Fibroblast of skin of back (primary cell): ENCODE measurements around the gene C13orf46.
"Not testable (repeated sequence)": the region's sequence is repeated elsewhere in the genome, so short reads cannot be mapped to it uniquely, and the experiment has no call there.

Source experiments
- DNase-seq: peaks from one replicate; pipeline ENCODE4 v3.0.0-alpha.2; 2013

C13orf46 gene

DNA sequence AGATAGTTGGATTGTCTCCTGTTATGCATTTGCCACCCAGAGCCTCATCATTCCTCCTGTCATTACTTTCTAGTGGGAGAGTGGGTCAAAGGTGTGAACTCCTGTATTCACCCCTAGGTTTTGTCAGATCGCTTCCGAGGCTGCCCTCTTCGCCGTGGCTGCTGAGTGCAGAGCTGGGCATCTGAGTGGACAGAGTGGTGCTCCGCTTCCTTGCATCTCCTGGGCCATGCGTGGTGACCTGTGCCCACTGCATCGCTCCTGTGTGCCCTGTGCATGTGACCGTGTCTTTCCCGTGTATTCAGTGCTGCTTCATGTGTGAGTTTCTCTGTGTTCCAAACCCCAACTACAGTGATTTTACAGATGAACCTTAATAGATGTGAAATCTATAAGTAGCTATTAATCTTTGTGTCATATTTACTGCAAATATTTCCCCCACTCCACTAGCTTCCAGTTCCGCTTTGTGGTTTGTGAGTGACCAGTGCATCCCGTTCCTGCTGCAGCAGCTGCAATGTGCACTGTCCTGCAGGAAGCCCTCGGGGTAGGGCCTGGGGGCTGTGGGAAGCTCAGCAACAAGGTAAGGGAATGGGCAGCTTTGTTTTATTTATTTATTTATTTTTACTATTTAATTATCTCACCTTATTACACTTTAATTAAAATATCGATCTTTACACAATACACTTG, 53.1 kb downstream of the C13orf46 start:
- no peak for DNase-seq

- DNase-seq: no peak
Observed at GRCh38 chr13:113919761-113920559, 53.9 kb downstream of the C13orf46 start.

DNA sequence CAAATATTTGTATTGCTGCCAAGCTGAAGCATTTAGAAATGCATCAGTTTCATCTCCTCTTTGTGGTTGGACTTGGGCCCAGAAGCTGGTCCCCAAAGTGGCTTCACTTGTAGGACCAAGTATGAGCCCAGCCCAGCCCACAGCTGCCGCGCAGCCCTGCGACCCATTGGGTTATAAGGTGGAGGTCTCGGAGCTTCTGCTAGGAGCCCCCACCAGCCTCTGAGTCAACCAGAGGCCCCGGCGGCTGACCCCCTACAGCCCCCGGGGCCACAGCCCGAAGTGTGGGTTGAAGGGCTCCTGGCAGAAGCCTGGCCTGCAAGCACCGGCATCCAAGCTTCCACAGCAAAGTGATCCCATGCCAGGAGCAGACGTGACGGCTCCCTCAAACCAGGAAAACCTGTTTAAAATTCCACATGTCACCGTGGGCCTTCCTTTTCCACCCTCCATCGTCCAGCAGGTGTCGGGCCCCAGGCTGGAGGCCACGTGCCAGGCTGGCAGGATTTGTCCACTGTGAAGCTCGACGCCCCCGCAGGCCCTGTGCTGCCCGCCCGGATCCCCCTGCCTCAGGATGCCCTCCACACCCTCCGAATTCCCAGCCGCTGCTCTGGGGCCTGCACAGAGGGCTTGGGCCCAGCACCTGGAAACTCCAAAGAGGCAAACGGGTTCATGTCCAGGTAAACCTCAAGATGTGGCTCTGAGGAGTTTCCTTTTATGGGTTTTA, 54.7 kb downstream of the C13orf46 start:
- DNase-seq: no peak

DNA sequence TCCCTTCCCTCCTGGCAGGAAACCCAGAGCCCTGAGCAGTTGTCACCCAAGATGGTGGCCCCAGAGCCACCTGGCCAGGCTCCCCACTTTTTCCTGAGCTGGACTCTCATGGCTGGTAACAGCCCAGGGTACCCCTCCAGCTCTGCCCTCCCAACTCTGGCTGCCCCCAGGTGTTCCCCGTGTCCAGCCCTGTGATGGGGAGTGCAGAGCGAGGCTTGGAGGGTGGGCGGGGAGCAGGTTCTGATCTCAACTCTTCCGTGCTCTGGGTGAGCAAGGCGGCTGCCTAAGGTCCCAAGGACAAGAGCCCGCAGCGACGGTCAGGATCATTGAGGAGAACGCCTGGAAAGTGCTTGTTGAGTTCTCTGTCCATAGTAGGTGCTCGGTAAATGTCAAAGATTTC, 55.3 kb downstream of the C13orf46 start:
- DNase-seq: no peak

- no peak for DNase-seq
Observed at GRCh38 chr13:113917594-113918371, 56.1 kb downstream of the C13orf46 start.

- no peak for DNase-seq
Observed at GRCh38 chr13:113917096-113917495, 56.8 kb downstream of the C13orf46 start.

DNA sequence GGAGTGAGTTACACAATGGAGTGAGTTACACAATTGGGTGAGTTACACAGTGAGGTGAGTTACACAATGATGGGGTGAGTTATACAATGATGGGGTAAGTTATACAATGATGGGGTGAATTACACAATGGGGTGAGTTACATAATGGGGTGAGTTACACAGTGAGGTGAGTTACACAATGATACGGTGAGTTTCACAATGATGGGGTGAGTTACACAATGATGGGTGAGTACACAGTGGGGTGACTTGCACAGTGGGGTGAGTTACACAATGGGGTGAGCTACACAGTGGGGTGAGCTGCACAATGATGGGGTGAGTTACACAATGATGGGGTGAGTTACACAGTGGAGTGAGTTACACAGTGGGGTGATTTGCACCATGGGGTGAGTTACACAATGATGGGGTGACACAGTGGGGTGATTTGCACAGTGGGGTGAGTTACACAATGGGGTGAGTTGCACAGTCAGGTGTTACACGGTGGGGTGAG, 57.5 kb downstream of the C13orf46 start:
- no peak for DNase-seq

- DNase-seq: no peak
Observed at GRCh38 chr13:113915786-113916329, 58.0 kb downstream of the C13orf46 start.

GRCh38 chr13:113915012-113915763, 58.7 kb downstream of the C13orf46 start:
- DNase-seq: no peak

GRCh38 chr13:113914333-113915011, 59.4 kb downstream of the C13orf46 start:
- no peak for DNase-seq

DNA sequence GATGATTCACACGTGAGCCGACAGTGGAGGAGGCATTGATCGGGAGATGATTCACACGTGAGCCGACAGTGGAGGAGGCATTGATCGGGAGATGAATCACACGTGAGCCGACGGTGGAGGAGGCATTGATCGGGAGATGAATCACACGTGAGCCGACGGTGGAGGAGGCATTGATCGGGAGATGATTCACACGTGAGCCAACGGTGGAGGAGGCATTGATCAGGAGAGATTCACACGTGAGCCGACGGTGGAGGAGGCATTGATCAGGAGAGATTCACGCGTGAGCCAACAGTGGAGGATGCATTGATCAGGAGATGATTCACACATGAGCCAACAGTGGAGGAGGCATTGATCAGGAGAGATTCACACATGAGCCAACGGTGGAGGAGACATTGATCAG, 60.0 kb downstream of the C13orf46 start:
- DNase-seq: not testable (repeated sequence)

DNA sequence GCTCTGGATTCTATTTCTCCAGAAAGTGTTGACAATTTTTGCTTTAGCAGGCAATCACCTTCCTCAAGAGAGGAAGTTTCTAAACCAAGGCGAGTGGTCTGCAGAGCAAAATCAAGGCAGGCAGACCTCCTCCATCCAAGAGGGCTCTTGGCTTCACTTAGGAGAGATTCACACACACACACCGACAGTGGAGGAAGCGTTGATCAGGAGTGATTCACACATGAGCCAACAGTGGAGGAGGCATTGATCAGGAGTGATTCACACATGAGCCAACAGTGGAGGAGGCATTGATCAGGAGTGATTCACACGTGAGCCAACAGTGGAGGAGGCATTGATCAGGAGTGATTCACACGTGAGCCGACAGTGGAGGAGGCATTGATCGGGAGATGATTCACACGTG, 60.5 kb downstream of the C13orf46 start:
- DNase-seq: not testable (repeated sequence)

- DNase-seq: no peak
Observed at GRCh38 chr13:113912596-113912995, 61.3 kb downstream of the C13orf46 start.

DNA sequence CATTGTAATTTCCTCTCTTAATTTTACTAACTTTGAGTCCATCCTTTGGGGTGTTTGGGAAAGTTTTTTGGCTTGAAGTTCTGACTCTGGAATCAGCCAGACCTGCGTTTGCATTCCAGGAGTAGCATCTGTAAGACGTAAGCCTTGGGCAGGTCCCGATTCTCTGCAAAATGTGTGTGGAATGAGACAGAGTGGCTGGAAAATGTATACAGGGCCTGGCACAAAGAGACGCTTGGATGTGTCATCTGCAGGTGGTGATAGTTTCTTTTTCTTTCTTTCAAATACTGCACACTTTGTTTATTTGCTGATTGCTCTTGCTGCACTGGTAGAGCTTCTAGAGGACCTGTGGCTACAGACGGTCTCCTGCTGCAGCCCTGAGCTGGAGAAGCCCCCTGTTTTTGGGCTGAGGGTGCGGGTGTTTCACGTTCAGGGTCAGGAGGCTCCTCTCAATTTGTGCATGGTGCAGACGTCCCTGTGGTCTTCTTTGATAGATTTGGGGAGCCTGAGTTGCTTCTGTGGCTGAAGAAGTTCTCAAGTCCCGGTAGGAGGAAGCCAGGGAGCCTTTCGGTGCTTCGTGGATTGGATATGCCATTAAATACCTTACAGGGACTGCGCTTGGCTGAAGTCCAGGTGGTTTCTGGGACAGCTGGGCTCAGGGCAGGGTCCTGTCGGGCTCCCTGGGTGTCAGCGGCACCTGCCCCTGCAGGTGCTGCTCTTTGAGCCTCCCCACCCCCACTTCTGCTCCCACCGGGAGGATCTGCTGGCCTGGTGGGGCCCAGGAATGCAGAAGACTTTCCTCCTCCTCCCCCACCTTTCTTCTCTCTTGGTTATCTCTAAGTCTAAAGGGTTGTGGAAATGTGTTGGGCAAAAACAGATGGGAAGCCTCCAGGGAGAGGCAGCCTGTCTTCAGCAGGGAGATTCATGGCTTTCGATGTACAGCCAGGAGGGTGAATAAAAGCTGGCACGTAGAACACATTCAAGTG, 66.0 kb downstream of the C13orf46 start:
- DNase-seq: peak; percentile 69

DNA sequence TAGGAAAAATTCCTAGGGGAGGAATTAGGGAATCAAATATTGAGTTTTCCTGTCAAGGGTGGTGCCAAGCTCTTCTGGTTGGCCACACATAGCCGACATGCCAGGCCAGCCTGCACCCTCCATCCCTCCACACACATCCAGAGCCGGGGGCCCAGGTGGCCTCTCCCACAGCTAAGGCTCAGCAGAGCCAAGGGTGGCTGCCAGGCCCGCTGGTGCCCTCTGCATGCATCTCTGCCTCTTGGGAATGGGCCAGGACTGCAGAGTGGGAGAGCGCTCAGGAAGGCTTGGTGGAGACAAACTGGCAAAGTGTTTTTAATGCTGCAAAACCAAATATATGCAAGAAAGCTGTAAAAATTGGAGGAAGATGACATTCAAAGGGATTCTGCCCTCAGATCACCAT, 67.3 kb downstream of the C13orf46 start:
- DNase-seq: no peak

DNA sequence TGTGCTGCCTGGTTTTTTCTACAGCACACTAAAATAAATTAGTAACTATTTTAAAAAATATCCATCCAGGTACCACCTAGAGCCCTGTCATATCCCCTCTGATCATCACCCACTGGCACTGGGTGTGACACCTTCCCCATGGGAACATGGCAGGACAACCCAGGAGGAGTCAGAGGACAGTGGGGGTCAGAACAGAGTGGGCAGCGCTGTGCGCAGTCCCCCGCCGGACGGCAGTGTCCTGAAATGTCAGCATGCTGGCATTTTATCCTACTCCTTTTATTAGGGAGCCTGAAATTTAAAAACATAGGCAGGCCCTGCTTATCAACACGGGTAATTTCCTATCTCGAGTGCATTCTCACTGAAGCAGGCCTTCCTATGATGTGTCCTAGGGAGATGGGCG, 67.9 kb downstream of the C13orf46 start:
- DNase-seq: no peak

- no peak for DNase-seq
Observed at GRCh38 chr13:113905018-113905417, 68.9 kb downstream of the C13orf46 start.

- peak; percentile 68 for DNase-seq
Observed at GRCh38 chr13:113904411-113904810, 69.5 kb downstream of the C13orf46 start.

DNA sequence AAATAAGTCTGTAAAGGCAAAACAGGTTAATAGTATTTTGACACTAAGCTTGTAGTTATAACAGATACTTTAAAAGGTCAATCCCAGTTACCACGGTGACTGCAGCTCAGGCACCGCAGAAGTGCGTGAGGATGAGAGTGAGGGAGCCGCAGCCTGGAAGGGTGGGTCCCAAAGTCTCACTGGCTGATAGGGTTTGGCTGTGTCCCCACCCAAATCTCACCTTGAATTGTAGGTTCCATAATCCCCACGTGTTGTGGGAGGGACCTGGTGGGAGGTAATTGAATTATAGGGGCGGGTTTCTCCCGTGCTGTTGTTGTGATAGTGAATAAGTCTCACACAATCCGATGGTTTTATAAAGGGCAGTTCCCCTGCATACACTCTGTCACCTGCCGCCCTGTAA, 70.0 kb downstream of the C13orf46 start:
- peak; percentile 30 for DNase-seq
